Smooth muscle cell (in vitro differentiated cells): ENCODE data around the gene MORF4L2. TPM values are rescaled to one million over a fixed set of nuclear protein-coding genes. Genes with fewer than 3 reads are reported as not detected.

Experiments
- DNase-seq: peaks from one replicate; lab custom pipeline; 2025; ENCODE audit not compliant: unreplicated experiment; lab: John Stamatoyannopoulos, UW
- H2AFZ ChIP-seq: fragments of 200-600 bp; sonication (generic); 2 replicates; pipeline ENCODE4 v1.6.0; 2016; ENCODE audit warnings: antibody characterized with exemption, low read depth, mild to moderate bottlenecking
- H3F3A ChIP-seq: fragments of 200-600 bp; sonication (generic); 2 replicates; pipeline ENCODE4 v1.6.0; 2017; ENCODE audit warnings: antibody characterized with exemption, low read depth
- H3K27ac ChIP-seq: fragments of 200-600 bp; sonication (generic); 2 replicates; pipeline ENCODE4 v1.5.1; 2016; ENCODE audit warnings: low read depth, mild to moderate bottlenecking
- H3K27me3 ChIP-seq: fragments of 200-600 bp; sonication (generic); 2 replicates; pipeline ENCODE4 v1.6.1; 2016; ENCODE audit warnings: low read depth, mild to moderate bottlenecking
- H3K36me3 ChIP-seq: fragments of 200-600 bp; sonication (generic); 2 replicates; pipeline ENCODE4 v1.5.1; 2016; ENCODE audit warnings: low read depth
- H3K4me1 ChIP-seq: fragments of 200-600 bp; sonication (generic); 2 replicates; pipeline ENCODE4 v1.5.1; 2016; ENCODE audit warnings: low read depth
- H3K4me2 ChIP-seq: fragments of 200-600 bp; sonication (generic); 2 replicates; pipeline ENCODE4 v1.6.0; 2016; ENCODE audit warnings: mild to moderate bottlenecking
- H3K4me3 ChIP-seq: fragments of 200-600 bp; sonication (generic); 2 replicates; pipeline ENCODE4 v1.5.1; 2016; ENCODE audit warnings: mild to moderate bottlenecking
- H3K79me2 ChIP-seq: fragments of 200-600 bp; sonication (generic); 2 replicates; pipeline ENCODE4 v1.6.0; 2016; ENCODE audit warnings: low read depth, mild to moderate bottlenecking
- H3K9ac ChIP-seq: fragments of 200-600 bp; sonication (generic); 2 replicates; pipeline ENCODE4 v1.6.0; 2016; ENCODE audit warnings: low read depth
- H3K9me3 ChIP-seq: fragments of 200-600 bp; sonication (generic); replicated peaks from 2 replicates; pipeline ENCODE4 v1.5.1; 2016; ENCODE audit warnings: low read depth
- H4K20me1 ChIP-seq: fragments of 200-600 bp; sonication (generic); 2 replicates; pipeline ENCODE4 v1.6.0; 2016; ENCODE audit warnings: low read depth
- CTCF ChIP-seq: fragments of 200-600 bp; sonication (generic); IDR thresholded peaks from 2 replicates; pipeline ENCODE4 v1.5.1; 2017; ENCODE audit warnings: borderline replicate concordance, mild to moderate bottlenecking, antibody characterized with exemption; ENCODE audit not compliant: insufficient read depth, poor library complexity, severe bottlenecking
- WGBS: methylation state at CpG from one replicate; pipeline ENCODE4 v1.1.7; 2016; ENCODE audit warnings: low lambda C conversion rate; 5-methylcytosine and 5-hydroxymethylcytosine counted together
- polyA plus RNA-seq: library from polyadenylated mRNA; unstranded; fragments of >200 nt; fragmentation: Nextera tagmentation; extraction: Ambion mirVana; gene quantifications from 2 replicates; pipeline ENCODE4 v1.2.1, GENCODE V29; 2016
- total RNA-seq: library from RNA; depleted of rRNA; stranded (reverse); fragments of >200 nt; gene quantifications from 2 replicates; pipeline ENCODE4 v1.2.3, GENCODE V29; 2014

The MORF4L2 gene
- total and polyA plus RNA-seq, 2 experiments from 2014 or later: 726 to 1,824 TPM

GRCh38 chrX:103726477-103726876 is 40.0 kb upstream of the MORF4L2 start:
- Histone ChIP-seq H2AFZ (no peak overlapping the region), H3K27ac (no peak overlapping the region), H3K9ac (no peak overlapping the region), H3K4me3 (no peak overlapping the region), H3K9me3 (no peaks in the 10 kb centered on the region), H3F3A (no peaks in the 10 kb centered on the region), H3K4me2 (no peak overlapping the region), H3K4me1 (peaks cover 17% of the 10 kb centered on the region), H4K20me1 (no peaks in the 10 kb centered on the region), H3K79me2 (no peaks in the 10 kb centered on the region), H3K36me3 (no peaks in the 10 kb centered on the region), H3K27me3 (peaks cover 21% of the 10 kb centered on the region)
- TF ChIP-seq CTCF: no peak
- DNase-seq: no peak
- WGBS: 95% methylated on average over 5 of the region's 5 CpGs

- WGBS: 81% methylated on average over 3 of the region's 3 CpGs
- no peak overlapping the region for H2AFZ ChIP-seq
- H3K9ac ChIP-seq: no peak overlapping the region
- H4K20me1 ChIP-seq: no peaks in the 10 kb centered on the region
- H3K4me1 ChIP-seq: no peaks in the 10 kb centered on the region
- no peak overlapping the region for H3K4me3 ChIP-seq
- H3K79me2 ChIP-seq: no peaks in the 10 kb centered on the region
- no peak overlapping the region for H3K4me2 ChIP-seq
- no peaks in the 10 kb centered on the region for H3K27me3 ChIP-seq
- H3K27ac ChIP-seq: no peak overlapping the region
- H3F3A ChIP-seq: no peaks in the 10 kb centered on the region
- no peak for TF ChIP-seq CTCF
- H3K36me3 ChIP-seq: no peaks in the 10 kb centered on the region
- no peaks in the 10 kb centered on the region for H3K9me3 ChIP-seq
- no peak for DNase-seq
Observed at GRCh38 chrX:103722505-103722904, 36.0 kb upstream of the MORF4L2 start.

- WGBS: 95% methylated on average over 4 of the region's 4 CpGs
Observed at GRCh38 chrX:103718120-103718519, 31.6 kb upstream of the MORF4L2 start.

More at GRCh38 chrX:103718120-103718519, 31.6 kb upstream of the MORF4L2 start:
- Histone ChIP-seq H3K36me3 (no peaks in the 10 kb centered on the region), H2AFZ (no peak overlapping the region), H3K4me3 (no peak overlapping the region), H3K4me2 (no peak overlapping the region), H3F3A (no peaks in the 10 kb centered on the region), H3K27me3 (no peaks in the 10 kb centered on the region), H3K27ac (no peak overlapping the region), H3K4me1 (no peaks in the 10 kb centered on the region), H3K9me3 (no peaks in the 10 kb centered on the region), H3K79me2 (no peaks in the 10 kb centered on the region), H3K9ac (no peak overlapping the region), H4K20me1 (no peaks in the 10 kb centered on the region)
- DNase-seq: no peak
- no peak for TF ChIP-seq CTCF
